Chondrocyte (in vitro differentiated cells): ENCODE measurements around the gene C17orf67. TPM values are rescaled to one million over a fixed set of nuclear protein-coding genes. Genes with fewer than 3 reads are reported as not detected.
A peak's percentile ranks its signal among the peaks of the same experiment; 100 is the strongest.

ENCODE experiments used
- DNase-seq: peaks from one replicate; pipeline ENCODE4 v3.0.0; 2021; ENCODE audit warnings: mixed read lengths, low spot score
- H3K27ac Mint-ChIP-seq: one replicate; pipeline ENCODE4 v1.8.0; 2021; ENCODE audit warnings: mild to moderate bottlenecking, moderate library complexity, mixed read lengths; ENCODE audit not compliant: unreplicated experiment
- H3K27me3 Mint-ChIP-seq: 2 replicates; pipeline ENCODE4 v1.8.0; 2021; ENCODE audit warnings: low read depth, mixed read lengths
- H3K36me3 Mint-ChIP-seq: 2 replicates; pipeline ENCODE4 v1.8.0; 2021; ENCODE audit warnings: low read depth, mixed read lengths
- H3K4me1 Mint-ChIP-seq: 2 replicates; pipeline ENCODE4 v1.8.0; 2021; ENCODE audit warnings: low read depth, mild to moderate bottlenecking, mixed read lengths
- H3K4me3 Mint-ChIP-seq: one replicate; pipeline ENCODE4 v1.8.0; 2021; ENCODE audit warnings: mild to moderate bottlenecking, moderate library complexity, mixed read lengths; ENCODE audit not compliant: unreplicated experiment
- H3K9me3 Mint-ChIP-seq: 2 replicates; pipeline ENCODE4 v1.8.0; 2021; ENCODE audit warnings: low read depth, mixed read lengths
- CTCF ChIP-seq: fragments of 200-600 bp; sonication (generic); IDR thresholded peaks from 2 replicates; pipeline ENCODE4 v1.5.0; 2021; ENCODE audit warnings: antibody characterized with exemption, mild to moderate bottlenecking, moderate library complexity
- total RNA-seq: library from RNA; stranded (reverse); gene quantifications from 3 replicates; pipeline ENCODE4 v1.2.1, GENCODE V29; 2021

The C17orf67 gene
- total RNA-seq, 1 donor from 2014 or later: 1.5 TPM

DNA sequence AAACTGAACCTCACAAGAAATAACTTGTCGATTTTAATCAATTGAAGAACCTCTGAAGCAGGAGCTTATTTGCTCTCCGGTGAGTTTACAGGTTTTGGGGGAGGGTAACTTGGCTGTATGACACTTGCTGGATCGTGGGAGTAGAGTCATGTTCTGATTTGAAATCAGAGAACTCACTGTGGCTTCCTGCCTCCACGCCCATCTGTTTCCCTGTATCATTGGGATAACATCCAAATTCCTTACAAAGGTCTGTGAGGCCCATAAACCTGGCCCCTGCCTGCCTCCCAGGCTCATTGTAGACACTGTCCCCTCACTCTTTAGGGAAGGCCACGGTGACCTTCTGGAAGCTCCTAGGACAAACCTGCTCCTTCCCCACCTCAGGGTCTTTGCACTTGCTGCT is 48.3 kb downstream of the C17orf67 start:
- no peak for DNase-seq
- Mint-ChIP-seq H3K9me3 (no peaks in the 10 kb centered on the region), H3K36me3 (no peaks in the 10 kb centered on the region), H3K27ac (no peak overlapping the region), H3K4me1 (peaks cover 14% of the 10 kb centered on the region), H3K4me3 (no peak overlapping the region), H3K27me3 (peaks cover 11% of the 10 kb centered on the region)
- no peak for TF ChIP-seq CTCF

DNA sequence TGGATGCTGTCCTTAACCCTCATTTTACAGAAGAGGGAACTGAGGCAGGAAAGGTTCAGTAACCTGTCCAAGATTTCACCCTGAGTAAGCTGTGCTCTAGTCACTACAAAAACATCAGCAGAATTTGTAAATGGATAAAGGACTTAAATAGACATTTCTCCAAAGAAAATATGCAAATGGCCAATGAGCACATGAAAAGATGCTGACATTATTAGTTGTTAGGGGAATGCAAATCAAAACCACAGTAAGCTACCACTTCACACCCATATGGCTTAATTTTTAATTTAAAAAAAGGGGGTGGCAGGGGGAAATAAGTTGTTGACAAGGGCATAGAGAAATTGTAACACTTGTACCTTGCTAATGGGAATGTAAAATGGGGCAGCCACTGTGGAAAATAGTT is 51.4 kb downstream of the C17orf67 start:
- H3K27ac Mint-ChIP-seq: no peak overlapping the region
- TF ChIP-seq CTCF: no peak
- no peak overlapping the region for H3K4me3 Mint-ChIP-seq
- H3K36me3 Mint-ChIP-seq: no peaks in the 10 kb centered on the region
- H3K4me1 Mint-ChIP-seq: peaks cover 18% of the 10 kb centered on the region
- H3K9me3 Mint-ChIP-seq: no peaks in the 10 kb centered on the region
- peaks cover 19% of the 10 kb centered on the region for H3K27me3 Mint-ChIP-seq
- no peak for DNase-seq

GRCh38 chr17:56781906-56782305 is 51.8 kb downstream of the C17orf67 start:
- Mint-ChIP-seq H3K9me3 (no peaks in the 10 kb centered on the region), H3K4me1 (peaks cover 14% of the 10 kb centered on the region), H3K27me3 (peaks cover 20% of the 10 kb centered on the region), H3K36me3 (no peaks in the 10 kb centered on the region), H3K27ac (no peak overlapping the region), H3K4me3 (no peak overlapping the region)
- no peak for TF ChIP-seq CTCF
- no peak for DNase-seq

- peak overlapping the region; percentile 37 for H3K27ac Mint-ChIP-seq
- TF ChIP-seq CTCF: peak; percentile 100
- H3K9me3 Mint-ChIP-seq: no peaks in the 10 kb centered on the region
- peak overlapping the region; percentile 77 for H3K4me3 Mint-ChIP-seq
- no peaks in the 10 kb centered on the region for H3K36me3 Mint-ChIP-seq
- H3K27me3 Mint-ChIP-seq: peaks cover 20% of the 10 kb centered on the region
- no peak for DNase-seq
- H3K4me1 Mint-ChIP-seq: peaks cover 10% of the 10 kb centered on the region
Observed at GRCh38 chr17:56779898-56780777, 53.6 kb downstream of the C17orf67 start.

DNA sequence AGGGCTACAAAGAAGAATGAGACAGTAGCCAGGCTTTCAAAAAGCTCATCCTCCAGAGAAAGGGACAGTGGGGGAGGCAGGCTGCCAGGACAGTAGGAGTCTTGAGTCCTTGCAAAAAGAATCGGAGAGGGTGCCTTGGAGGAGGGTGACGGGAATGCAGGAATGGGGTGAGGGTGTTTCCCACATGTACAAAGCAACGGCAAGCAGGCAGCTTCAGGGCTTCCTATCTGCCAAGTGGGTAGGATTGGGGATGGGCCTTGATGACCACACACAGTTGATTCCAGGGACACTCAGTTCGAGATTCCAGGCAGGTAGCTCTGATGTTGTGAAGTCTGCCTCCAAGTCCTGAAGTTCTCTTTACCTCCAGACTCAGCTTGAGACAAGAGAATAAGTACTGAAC is 54.4 kb downstream of the C17orf67 start:
- Mint-ChIP-seq H3K4me3 (peak overlapping the region; percentile 77), H3K27me3 (peaks cover 20% of the 10 kb centered on the region), H3K27ac (no peak overlapping the region), H3K36me3 (no peaks in the 10 kb centered on the region), H3K9me3 (no peaks in the 10 kb centered on the region), H3K4me1 (peaks cover 10% of the 10 kb centered on the region)
- no peak for DNase-seq
- no peak for TF ChIP-seq CTCF
